KMS-11 (cell line): Measurements from ENCODE around the gene SEMA5A.

ENCODE experiments used
- H2AFZ ChIP-seq: fragments of 200-600 bp; sonication (generic); 2 replicates; pipeline ENCODE4 v1.6.1; 2016; ENCODE audit warnings: antibody characterized with exemption, mixed run types, low read depth
- H3K27ac ChIP-seq: fragments of 200-600 bp; sonication (generic); 2 replicates; pipeline ENCODE4 v1.6.1; 2016; ENCODE audit warnings: mild to moderate bottlenecking, mixed run types
- H3K27me3 ChIP-seq: fragments of 200-600 bp; sonication (generic); 2 replicates; pipeline ENCODE4 v1.6.1; 2017; ENCODE audit warnings: mild to moderate bottlenecking, low read depth, mixed run types, moderate library complexity; ENCODE audit not compliant: insufficient read depth
- H3K36me3 ChIP-seq: fragments of 200-600 bp; sonication (generic); 2 replicates; pipeline ENCODE4 v1.6.1; 2017; ENCODE audit warnings: mild to moderate bottlenecking, mixed run types; ENCODE audit not compliant: insufficient read depth
- H3K4me1 ChIP-seq: fragments of 200-600 bp; sonication (generic); 2 replicates; pipeline ENCODE4 v1.6.1; 2016; ENCODE audit warnings: mild to moderate bottlenecking, low read depth, mixed run types; ENCODE audit not compliant: poor library complexity, severe bottlenecking
- H3K4me2 ChIP-seq: fragments of 200-600 bp; sonication (generic); 2 replicates; pipeline ENCODE4 v1.7.0; 2016; ENCODE audit warnings: mild to moderate bottlenecking, mixed run types
- H3K4me3 ChIP-seq: fragments of 200-600 bp; sonication (generic); IDR thresholded peaks from 2 replicates; pipeline ENCODE4 v1.6.1; 2017; ENCODE audit warnings: low read depth, low read length, mixed read lengths; ENCODE audit not compliant: insufficient read depth
- H3K79me2 ChIP-seq: fragments of 200-600 bp; sonication (generic); 2 replicates; pipeline ENCODE4 v1.6.1; 2016; ENCODE audit warnings: low read depth, mixed run types; ENCODE audit not compliant: insufficient read depth
- H3K9ac ChIP-seq: fragments of 200-600 bp; sonication (generic); 2 replicates; pipeline ENCODE4 v1.6.1; 2016; ENCODE audit warnings: mild to moderate bottlenecking, mixed run types
- H4K20me1 ChIP-seq: fragments of 200-600 bp; sonication (generic); 2 replicates; pipeline ENCODE4 v1.6.1; 2016; ENCODE audit warnings: mild to moderate bottlenecking, mixed run types; ENCODE audit not compliant: insufficient read depth
- TF ChIP-seq, protein P1 (sequence below): fragments of 200-600 bp; sonication (generic); conservative IDR thresholded peaks from 2 replicates; pipeline ENCODE4 v1.6.1; 2017; ENCODE audit warnings: low read depth, mild to moderate bottlenecking, antibody characterized with exemption, low read length, moderate library complexity, mixed read lengths

Gene SEMA5A

DNA sequence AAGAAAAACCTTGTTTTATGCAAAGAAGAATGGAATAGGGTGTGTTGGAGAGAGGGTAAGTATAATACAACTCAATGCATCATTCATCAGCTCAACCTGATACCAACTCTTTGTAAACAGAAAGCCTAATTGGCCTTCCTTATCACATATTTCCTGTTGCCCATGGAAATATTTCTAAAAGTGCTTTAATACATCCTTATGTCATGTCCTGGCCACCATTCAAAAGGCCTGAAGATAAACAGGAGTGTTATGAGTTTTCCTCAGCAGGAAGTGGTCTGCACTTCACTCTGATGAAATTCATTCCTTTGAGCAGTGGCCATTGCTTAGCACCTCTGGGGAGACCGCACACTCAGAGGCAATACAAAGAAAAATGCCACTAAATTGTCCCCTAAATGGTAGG lies 511.2 kb downstream of the SEMA5A start:
- no peaks in the 10 kb centered on the region for H3K4me1 ChIP-seq
- H3K4me3 ChIP-seq, result no peak overlapping the region
- no peaks in the 10 kb centered on the region for H3K79me2 ChIP-seq
- no peak overlapping the region for H3K4me2 ChIP-seq
- H2AFZ ChIP-seq, result no peak overlapping the region
- no peaks in the 10 kb centered on the region for H3K36me3 ChIP-seq
- H3K27me3 ChIP-seq, result no peaks in the 10 kb centered on the region
- H4K20me1 ChIP-seq, result no peaks in the 10 kb centered on the region
- no peak overlapping the region for H3K9ac ChIP-seq
- H3K27ac ChIP-seq, result no peak overlapping the region
- TF ChIP-seq, protein P1, sequence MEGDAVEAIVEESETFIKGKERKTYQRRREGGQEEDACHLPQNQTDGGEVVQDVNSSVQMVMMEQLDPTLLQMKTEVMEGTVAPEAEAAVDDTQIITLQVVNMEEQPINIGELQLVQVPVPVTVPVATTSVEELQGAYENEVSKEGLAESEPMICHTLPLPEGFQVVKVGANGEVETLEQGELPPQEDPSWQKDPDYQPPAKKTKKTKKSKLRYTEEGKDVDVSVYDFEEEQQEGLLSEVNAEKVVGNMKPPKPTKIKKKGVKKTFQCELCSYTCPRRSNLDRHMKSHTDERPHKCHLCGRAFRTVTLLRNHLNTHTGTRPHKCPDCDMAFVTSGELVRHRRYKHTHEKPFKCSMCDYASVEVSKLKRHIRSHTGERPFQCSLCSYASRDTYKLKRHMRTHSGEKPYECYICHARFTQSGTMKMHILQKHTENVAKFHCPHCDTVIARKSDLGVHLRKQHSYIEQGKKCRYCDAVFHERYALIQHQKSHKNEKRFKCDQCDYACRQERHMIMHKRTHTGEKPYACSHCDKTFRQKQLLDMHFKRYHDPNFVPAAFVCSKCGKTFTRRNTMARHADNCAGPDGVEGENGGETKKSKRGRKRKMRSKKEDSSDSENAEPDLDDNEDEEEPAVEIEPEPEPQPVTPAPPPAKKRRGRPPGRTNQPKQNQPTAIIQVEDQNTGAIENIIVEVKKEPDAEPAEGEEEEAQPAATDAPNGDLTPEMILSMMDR, result no peak

DNA sequence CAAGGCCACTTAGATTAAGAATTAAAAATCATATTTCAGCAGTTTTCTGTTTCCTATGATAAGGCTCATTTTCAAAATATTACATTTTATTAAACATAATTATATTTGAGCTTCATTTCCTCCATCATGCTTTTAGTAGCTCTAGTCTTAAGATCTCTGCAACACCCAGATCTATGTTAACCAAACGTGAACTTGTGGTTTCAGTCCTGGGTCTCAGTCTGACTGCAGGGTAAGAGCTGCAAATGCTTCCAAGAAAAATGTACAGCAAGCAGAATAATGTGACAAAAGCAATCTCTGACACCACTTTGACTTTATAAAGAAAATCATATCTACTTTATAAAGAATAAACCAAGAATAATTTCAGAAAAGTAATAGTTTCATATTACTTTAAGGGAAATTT lies 512.4 kb downstream of the SEMA5A start:
- H3K27ac ChIP-seq, result no peak overlapping the region
- H3K4me3 ChIP-seq, result no peak overlapping the region
- no peak overlapping the region for H3K9ac ChIP-seq
- no peaks in the 10 kb centered on the region for H3K4me1 ChIP-seq
- H3K79me2 ChIP-seq, result no peaks in the 10 kb centered on the region
- H2AFZ ChIP-seq, result no peak overlapping the region
- no peaks in the 10 kb centered on the region for H4K20me1 ChIP-seq
- TF ChIP-seq, protein P1, result no peak
- H3K27me3 ChIP-seq, result no peaks in the 10 kb centered on the region
- H3K36me3 ChIP-seq, result no peaks in the 10 kb centered on the region
- H3K4me2 ChIP-seq, result no peak overlapping the region

DNA sequence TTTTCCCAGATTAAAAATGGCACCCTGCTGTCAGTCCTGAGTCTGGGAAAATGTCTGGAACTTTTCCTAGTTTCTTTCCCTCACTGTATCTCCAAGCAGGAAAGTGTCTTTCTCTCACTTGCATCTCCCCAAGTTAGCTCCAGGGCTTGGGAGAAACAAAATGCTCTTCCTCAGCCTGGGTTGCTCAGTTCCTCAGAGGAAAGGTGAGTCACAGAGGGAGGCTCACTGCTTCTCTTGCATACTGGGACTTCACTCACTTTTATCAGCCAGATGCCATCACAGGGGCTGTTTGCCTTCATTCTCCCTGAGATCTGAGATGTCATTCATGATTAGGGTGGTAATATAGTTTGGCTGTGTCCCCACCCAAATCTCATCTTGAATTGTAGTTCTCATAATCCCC lies 519.9 kb downstream of the SEMA5A start:
- H3K36me3 ChIP-seq, result no peaks in the 10 kb centered on the region
- H3K9ac ChIP-seq, result no peak overlapping the region
- H2AFZ ChIP-seq, result no peak overlapping the region
- no peaks in the 10 kb centered on the region for H4K20me1 ChIP-seq
- H3K79me2 ChIP-seq, result no peaks in the 10 kb centered on the region
- H3K4me2 ChIP-seq, result no peak overlapping the region
- H3K27ac ChIP-seq, result no peak overlapping the region
- no peak overlapping the region for H3K4me3 ChIP-seq
- no peaks in the 10 kb centered on the region for H3K4me1 ChIP-seq
- TF ChIP-seq, protein P1, result no peak
- H3K27me3 ChIP-seq, result no peaks in the 10 kb centered on the region

DNA sequence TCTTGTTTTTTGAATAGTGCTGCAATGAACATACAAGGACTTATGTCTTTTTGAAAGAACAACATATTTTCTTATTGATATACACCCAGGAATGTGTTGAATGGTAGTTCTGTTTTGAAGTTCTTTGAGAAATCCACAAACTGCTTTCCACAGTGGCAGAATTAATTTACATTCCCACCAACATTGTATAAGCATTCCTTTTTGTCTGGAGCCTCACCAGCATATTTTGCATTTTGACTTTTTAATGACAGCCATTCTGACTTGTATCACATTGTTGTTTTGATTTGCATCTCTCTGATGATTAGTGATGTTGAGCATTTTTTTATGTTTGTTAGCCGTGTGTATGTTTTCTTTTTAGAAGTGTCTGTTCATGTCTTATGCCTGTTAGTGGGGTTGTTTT lies 524.9 kb downstream of the SEMA5A start:
- no peaks in the 10 kb centered on the region for H4K20me1 ChIP-seq
- no peak overlapping the region for H3K27ac ChIP-seq
- no peak overlapping the region for H2AFZ ChIP-seq
- H3K9ac ChIP-seq, result no peak overlapping the region
- TF ChIP-seq, protein P1, result no peak
- no peaks in the 10 kb centered on the region for H3K4me1 ChIP-seq
- no peak overlapping the region for H3K4me3 ChIP-seq
- no peak overlapping the region for H3K4me2 ChIP-seq
- no peaks in the 10 kb centered on the region for H3K27me3 ChIP-seq
- H3K79me2 ChIP-seq, result no peaks in the 10 kb centered on the region
- no peaks in the 10 kb centered on the region for H3K36me3 ChIP-seq

DNA sequence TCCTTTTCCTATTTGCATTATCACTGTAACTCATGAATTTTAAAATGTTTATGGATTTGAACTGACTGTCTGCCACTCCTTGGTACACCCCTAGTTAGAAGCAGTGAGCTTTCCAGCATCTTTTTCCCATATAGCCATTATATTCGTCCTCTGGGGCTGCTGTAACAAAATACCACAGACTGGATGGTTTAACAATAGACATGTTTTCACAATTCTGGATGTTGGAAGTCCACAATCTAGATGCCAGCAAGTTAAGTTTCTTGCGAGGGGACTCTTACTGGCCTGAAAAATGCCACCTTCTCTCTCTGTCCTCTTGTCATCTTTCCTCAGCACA lies 530.0 kb downstream of the SEMA5A start:
- TF ChIP-seq, protein P1, result no peak
- no peak overlapping the region for H3K27ac ChIP-seq
- no peak overlapping the region for H3K4me2 ChIP-seq
- no peak overlapping the region for H3K4me3 ChIP-seq
- H3K79me2 ChIP-seq, result no peaks in the 10 kb centered on the region
- no peak overlapping the region for H3K9ac ChIP-seq
- H4K20me1 ChIP-seq, result no peaks in the 10 kb centered on the region
- no peaks in the 10 kb centered on the region for H3K36me3 ChIP-seq
- no peak overlapping the region for H2AFZ ChIP-seq
- H3K4me1 ChIP-seq, result no peaks in the 10 kb centered on the region
- no peaks in the 10 kb centered on the region for H3K27me3 ChIP-seq
